ENCODE data around the gene MFAP1. TPM values are rescaled to one million over a fixed set of nuclear protein-coding genes. Genes with fewer than 3 reads are reported as not detected.
A peak's percentile ranks its signal among the peaks of the same experiment; 100 is the strongest.

Gene MFAP1, protein sequence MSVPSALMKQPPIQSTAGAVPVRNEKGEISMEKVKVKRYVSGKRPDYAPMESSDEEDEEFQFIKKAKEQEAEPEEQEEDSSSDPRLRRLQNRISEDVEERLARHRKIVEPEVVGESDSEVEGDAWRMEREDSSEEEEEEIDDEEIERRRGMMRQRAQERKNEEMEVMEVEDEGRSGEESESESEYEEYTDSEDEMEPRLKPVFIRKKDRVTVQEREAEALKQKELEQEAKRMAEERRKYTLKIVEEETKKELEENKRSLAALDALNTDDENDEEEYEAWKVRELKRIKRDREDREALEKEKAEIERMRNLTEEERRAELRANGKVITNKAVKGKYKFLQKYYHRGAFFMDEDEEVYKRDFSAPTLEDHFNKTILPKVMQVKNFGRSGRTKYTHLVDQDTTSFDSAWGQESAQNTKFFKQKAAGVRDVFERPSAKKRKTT
- total RNA-seq, result 10 to 100 TPM; 18.6 to 21.3 (median 19.7) TPM

DNA sequence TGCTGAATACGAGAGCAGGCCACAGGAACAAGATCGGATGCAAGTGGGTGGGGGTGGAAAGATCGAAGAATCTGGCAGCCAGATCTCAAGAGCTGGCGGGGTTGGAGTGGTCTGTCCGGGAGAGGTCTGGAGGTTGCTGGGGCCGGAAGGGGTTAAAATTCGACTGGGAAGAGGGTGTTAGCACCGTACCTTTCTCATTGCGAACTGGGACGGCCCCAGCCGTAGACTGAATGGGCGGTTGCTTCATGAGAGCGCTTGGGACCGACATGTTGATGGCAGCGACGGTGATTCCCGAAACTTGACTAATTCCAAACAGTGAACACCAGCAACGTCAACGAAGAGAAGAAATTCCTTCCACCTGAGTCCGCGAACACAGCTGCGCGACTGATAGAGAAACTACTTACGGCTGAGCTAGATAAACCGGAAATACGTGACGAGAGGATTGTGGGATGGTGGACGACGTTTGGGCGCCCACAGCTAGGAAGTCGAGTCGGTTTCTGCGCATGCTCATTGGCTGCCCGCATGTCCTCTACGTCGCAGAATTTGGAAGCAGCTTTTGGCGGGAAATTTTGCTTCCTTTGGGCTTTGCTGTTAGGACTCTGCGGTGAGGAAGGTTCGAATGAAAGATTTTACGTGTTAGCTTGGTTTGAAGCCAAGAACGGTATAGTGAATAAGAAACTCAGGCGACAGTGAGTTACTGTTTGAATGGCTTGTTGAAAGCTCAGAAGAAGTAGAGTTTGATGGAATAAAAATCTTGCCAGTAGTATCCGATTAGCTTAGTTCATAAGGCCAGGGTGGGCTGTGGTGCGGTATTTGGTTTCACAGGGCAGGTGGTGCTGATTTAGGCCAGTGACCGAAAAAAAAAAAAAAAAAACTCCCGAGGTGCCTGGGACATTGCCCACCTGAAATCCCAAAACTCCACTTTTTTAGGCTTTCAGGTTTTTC lies at the start of gene MFAP1:
MFAP1 (minus strand) TSS at position 389 of the 945 bp plus-strand sequence; CDS start at position 268, 121 bp downstream.
- H3K4me1 ChIP-seq, result peaks cover 28 to 71% (median 62%) of the 10 kb centered on the region in 4 donors
- H3K27ac ChIP-seq (replicated peaks in 1 of 4), result peak within 1 kb of the TSS; percentile 87 to 92 (median 90)
- peak; percentile 99 for TF ChIP-seq POLR2AphosphoS5 (IDR thresholded peaks at IDR 0.05)
- TF ChIP-seq POLR2A (IDR thresholded peaks at IDR 0.05; ENCODE audit: low read depth), result peak; percentile 53
- TF ChIP-seq EP300 (IDR thresholded peaks at IDR 0.05), result no peak
- TF ChIP-seq, protein P1, sequence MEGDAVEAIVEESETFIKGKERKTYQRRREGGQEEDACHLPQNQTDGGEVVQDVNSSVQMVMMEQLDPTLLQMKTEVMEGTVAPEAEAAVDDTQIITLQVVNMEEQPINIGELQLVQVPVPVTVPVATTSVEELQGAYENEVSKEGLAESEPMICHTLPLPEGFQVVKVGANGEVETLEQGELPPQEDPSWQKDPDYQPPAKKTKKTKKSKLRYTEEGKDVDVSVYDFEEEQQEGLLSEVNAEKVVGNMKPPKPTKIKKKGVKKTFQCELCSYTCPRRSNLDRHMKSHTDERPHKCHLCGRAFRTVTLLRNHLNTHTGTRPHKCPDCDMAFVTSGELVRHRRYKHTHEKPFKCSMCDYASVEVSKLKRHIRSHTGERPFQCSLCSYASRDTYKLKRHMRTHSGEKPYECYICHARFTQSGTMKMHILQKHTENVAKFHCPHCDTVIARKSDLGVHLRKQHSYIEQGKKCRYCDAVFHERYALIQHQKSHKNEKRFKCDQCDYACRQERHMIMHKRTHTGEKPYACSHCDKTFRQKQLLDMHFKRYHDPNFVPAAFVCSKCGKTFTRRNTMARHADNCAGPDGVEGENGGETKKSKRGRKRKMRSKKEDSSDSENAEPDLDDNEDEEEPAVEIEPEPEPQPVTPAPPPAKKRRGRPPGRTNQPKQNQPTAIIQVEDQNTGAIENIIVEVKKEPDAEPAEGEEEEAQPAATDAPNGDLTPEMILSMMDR (IDR thresholded peaks at IDR 0.05), result peak in 1 of 3 experiments; percentile 19
- peak; percentile 97 for DNase-seq (ENCODE audit: extremely low spot score)
- H3K9me3 ChIP-seq, result no peaks in the 10 kb centered on the region
- intact Hi-C loops (cut with DNase I), result no loop called here
- WGBS, result 10% methylated on average over 44 of the region's 46 CpGs
- peak within 1 kb of the TSS; percentile 65 to 86 (median 77) for H3K4me3 ChIP-seq
- no peaks in the 10 kb centered on the region for H3K36me3 ChIP-seq
- no peaks in the 10 kb centered on the region for H3K27me3 ChIP-seq

DNA sequence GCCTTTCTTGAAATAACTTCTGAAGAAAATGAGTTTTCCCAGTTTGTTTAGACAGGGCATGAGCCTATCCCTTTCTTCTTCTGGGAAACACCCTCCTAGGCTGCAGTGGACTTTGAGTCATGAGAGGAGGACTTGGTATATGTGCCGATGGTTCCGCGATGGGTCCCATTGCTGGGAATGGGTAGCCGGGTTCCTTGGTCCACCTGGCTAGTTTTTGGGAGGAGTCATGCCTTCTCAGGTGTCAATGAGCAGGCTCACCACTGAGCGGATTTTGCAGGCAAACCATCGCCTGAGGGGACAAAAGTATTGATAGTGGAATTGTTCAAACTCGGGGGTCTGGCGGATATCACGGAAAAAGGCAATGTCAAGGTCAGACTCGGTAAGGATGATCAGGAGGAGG lies 49.2 kb upstream of the MFAP1 start:
- TF ChIP-seq POLR2A (IDR thresholded peaks at IDR 0.05; ENCODE audit: low read depth) (no peak), EP300 (IDR thresholded peaks at IDR 0.05) (no peak), POLR2AphosphoS5 (IDR thresholded peaks at IDR 0.05) (no peak)
- TF ChIP-seq, protein P1 (IDR thresholded peaks at IDR 0.05), result no peak

DNA sequence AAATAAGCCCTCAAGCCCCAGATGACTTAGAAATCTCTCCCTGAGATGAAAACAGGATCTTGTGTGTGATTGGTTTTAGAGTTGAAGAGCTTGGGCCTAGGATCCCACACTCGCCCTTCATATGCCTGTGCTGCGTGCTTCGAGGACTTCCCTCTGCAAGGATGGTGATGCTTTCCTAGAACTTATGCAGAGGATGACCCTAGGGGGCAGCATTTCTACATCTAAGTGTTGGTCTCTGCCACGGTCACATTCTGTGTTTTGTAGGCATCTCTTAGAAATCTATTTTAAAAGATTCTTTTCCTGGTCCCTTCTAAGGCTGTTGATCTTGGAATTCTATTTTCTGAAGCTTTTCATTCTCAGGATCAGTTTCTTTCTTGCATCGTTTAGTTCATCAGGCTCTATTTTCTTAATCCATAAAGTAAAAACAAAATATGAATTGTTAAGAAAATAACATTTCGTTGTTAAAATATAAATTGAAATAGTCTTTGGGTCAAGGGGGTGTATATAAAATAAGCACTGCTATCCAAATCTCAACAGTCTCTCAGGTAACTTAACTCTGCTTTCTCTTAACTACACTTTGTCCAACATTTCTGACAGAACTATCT lies 48.0 kb upstream of the MFAP1 start:
- Histone ChIP-seq H3K27me3 (no peaks in the 10 kb centered on the region), H3K4me3 (no peak overlapping the region), H3K36me3 (peaks cover 5 to 16% (median 7%) of the 10 kb centered on the region in 4 donors), H3K27ac (replicated peaks in 1 of 4) (no peak overlapping the region), H3K9me3 (no peaks in the 10 kb centered on the region), H3K4me1 (no peaks in the 10 kb centered on the region)
- WGBS, result 58% methylated on average over 6 of the region's 6 CpGs
- no peak for DNase-seq (ENCODE audit: extremely low spot score)
- TF ChIP-seq, protein P1 (IDR thresholded peaks at IDR 0.05), result peak; percentile 26 to 43 (median 32)
- no peak for TF ChIP-seq POLR2AphosphoS5 (IDR thresholded peaks at IDR 0.05)
- intact Hi-C loops (cut with DNase I), result no loop called here

More for the DNA sequence above, 49.2 kb upstream of the MFAP1 start:
- Histone ChIP-seq H3K4me1 (no peaks in the 10 kb centered on the region), H3K4me3 (no peak overlapping the region), H3K9me3 (no peaks in the 10 kb centered on the region), H3K27ac (replicated peaks in 1 of 4) (no peak overlapping the region), H3K27me3 (no peaks in the 10 kb centered on the region), H3K36me3 (peaks cover 5 to 16% (median 7%) of the 10 kb centered on the region in 4 donors)
- 97% methylated on average over 10 of the region's 10 CpGs for WGBS
- DNase-seq (ENCODE audit: extremely low spot score), result no peak
- intact Hi-C loops (cut with DNase I), result no loop called here

DNA sequence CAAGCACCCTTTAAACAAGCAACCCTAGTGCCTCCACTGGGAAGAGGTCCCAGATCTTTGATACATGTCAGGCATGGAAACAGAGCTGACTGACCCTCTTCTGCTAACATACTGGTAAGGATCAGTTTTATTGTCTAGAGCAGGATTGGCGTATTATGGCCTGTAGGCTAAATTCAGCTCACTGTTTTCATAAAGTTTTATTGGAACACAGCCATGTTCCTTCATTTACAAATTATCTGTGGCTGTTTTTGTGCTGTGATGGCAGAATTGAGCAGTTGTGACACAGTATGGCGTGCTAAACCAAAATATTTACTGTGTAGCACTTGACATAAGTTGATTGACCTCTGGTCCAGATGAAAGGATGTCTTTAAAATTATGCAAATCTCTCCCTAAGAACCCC lies 47.3 kb upstream of the MFAP1 start:
- DNase-seq (ENCODE audit: extremely low spot score), result no peak
- Histone ChIP-seq H3K4me3 (no peak overlapping the region), H3K9me3 (no peaks in the 10 kb centered on the region), H3K27ac (replicated peaks in 1 of 4) (no peak overlapping the region), H3K27me3 (no peaks in the 10 kb centered on the region), H3K4me1 (no peaks in the 10 kb centered on the region), H3K36me3 (peaks cover 4 to 16% (median 10%) of the 10 kb centered on the region in 4 donors)
- TF ChIP-seq, protein P1 (IDR thresholded peaks at IDR 0.05), result no peak
- TF ChIP-seq POLR2AphosphoS5 (IDR thresholded peaks at IDR 0.05) (no peak), EP300 (IDR thresholded peaks at IDR 0.05) (no peak), POLR2A (IDR thresholded peaks at IDR 0.05; ENCODE audit: low read depth) (no peak)
- intact Hi-C loops (cut with DNase I), result no loop called here
- WGBS, result 86% methylated on average over 2 of the region's 2 CpGs
